HG03159 (cell line): ENCODE measurements around the gene FOLR1.

Experiments
- ATAC-seq: cut with Tn5 transposase; IDR thresholded peaks from one replicate; pipeline ENCODE4 v1.9.1; 2021; ENCODE audit warnings: mild to moderate bottlenecking, moderate library complexity; ENCODE audit not compliant: unreplicated experiment

FOLR1 gene

GRCh38 chr11:72234514-72234830 is 42.5 kb downstream of the FOLR1 start:
- ATAC-seq: no peak

GRCh38 chr11:72234920-72235319 is 43.0 kb downstream of the FOLR1 start:
- no peak for ATAC-seq

- no peak for ATAC-seq
Measured at GRCh38 chr11:72235351-72236057, 43.6 kb downstream of the FOLR1 start.

- no peak for ATAC-seq
Measured at GRCh38 chr11:72236083-72236697, 44.2 kb downstream of the FOLR1 start.

- ATAC-seq: no peak
Measured at GRCh38 chr11:72236774-72237111, 44.8 kb downstream of the FOLR1 start.

- no peak for ATAC-seq
Measured at GRCh38 chr11:72237112-72237931, 45.4 kb downstream of the FOLR1 start.

- no peak for ATAC-seq
Measured at GRCh38 chr11:72238040-72238450, 46.1 kb downstream of the FOLR1 start.

GRCh38 chr11:72238492-72239312 is 46.8 kb downstream of the FOLR1 start:
- no peak for ATAC-seq

GRCh38 chr11:72239313-72239848 is 47.4 kb downstream of the FOLR1 start:
- ATAC-seq: no peak

- no peak for ATAC-seq
Measured at GRCh38 chr11:72239849-72240460, 48.0 kb downstream of the FOLR1 start.

GRCh38 chr11:72240461-72241290 is 48.7 kb downstream of the FOLR1 start:
- ATAC-seq: no peak

- no peak for ATAC-seq
Measured at GRCh38 chr11:72241291-72241781, 49.4 kb downstream of the FOLR1 start.

GRCh38 chr11:72242141-72242540 is 50.2 kb downstream of the FOLR1 start:
- no peak for ATAC-seq

- no peak for ATAC-seq
Measured at GRCh38 chr11:72243173-72244059, 51.5 kb downstream of the FOLR1 start.

GRCh38 chr11:72244060-72244360 is 52.1 kb downstream of the FOLR1 start, which contains the start of gene PHOX2A:
Gene PHOX2A (minus strand): TSS chr11:72244176. CDS start chr11:72244004, 172 bp downstream.
- ATAC-seq: no peak

GRCh38 chr11:72244361-72245262 is 52.7 kb downstream of the FOLR1 start:
- ATAC-seq: no peak

GRCh38 chr11:72245263-72245816 is 53.4 kb downstream of the FOLR1 start:
- ATAC-seq: no peak
